Measurements from ENCODE around the gene SPR. TPM values are rescaled to one million over a fixed set of nuclear protein-coding genes. Genes with fewer than 3 reads are reported as not detected.

Gene SPR
- total and polyA plus RNA-seq, 2 of the 13 experiments (the other 11 are each of a cell fraction or from before 2014, with no cell fraction given): 34.0 to 96.0 TPM

GRCh38 chr2:72887032-72887739 lies at the start of gene SPR (continued):
- TF ChIP-seq ZBTB10 (CRISPR knock-in tag; IDR thresholded peaks at IDR 0.05; ENCODE audit: borderline replicate concordance) (0 out of 2 replicates have a peak, but pooled peaks have one; percentile 39), ZFY (CRISPR knock-in tag; IDR thresholded peaks at IDR 0.05) (peak; percentile 95), ZNF563 (CRISPR knock-in tag; IDR thresholded peaks at IDR 0.05) (peak; percentile 92), ZNF253 (CRISPR knock-in tag; IDR thresholded peaks at IDR 0.05; ENCODE audit: borderline replicate concordance) (peak; percentile 79), MLLT10 (CRISPR knock-in tag; IDR thresholded peaks at IDR 0.05) (no peak), SPEN (CRISPR knock-in tag; IDR thresholded peaks at IDR 0.05; ENCODE audit: low read depth) (peak; percentile 76), ZNF619 (CRISPR knock-in tag; IDR thresholded peaks at IDR 0.05) (no peak)

- ATAC-seq (no peak), FAIRE-seq (no peak), DNase-seq (ENCODE audit: low spot score) (no peak)
- Histone ChIP-seq H3K9me3 (ENCODE audit: low read length) (no peaks in the 10 kb centered on the region), H3K9ac (ENCODE audit: insufficient read depth, low read depth, low read length) (no peak overlapping the region), H3K27me3 (ENCODE audit: control insufficient read depth in 1 of 2, insufficient read depth in 2 of 2, low read length in 2 of 2) (peaks cover 0 to 7% of the 10 kb centered on the region in 2 experiments; a peak in 2 of 5 replicates), H3K36me3 (replicated peaks in 1 of 2; ENCODE audit: control insufficient read depth in 1 of 2, insufficient read depth in 2 of 2, low read length in 2 of 2) (no peaks in the 10 kb centered on the region), H3K27ac (ENCODE audit: extremely low read length, insufficient read depth, low read length) (no peak overlapping the region), H2AFZ (ENCODE audit: low read length) (no peak overlapping the region), H3K4me3 (replicated peaks in 1 of 3; ENCODE audit: insufficient read depth in 1 of 3, low read depth in 2 of 3, low read length in 3 of 3) (no peak overlapping the region), H3K4me1 (ENCODE audit: insufficient read depth, low read length) (peaks cover 10% of the 10 kb centered on the region), H3K79me2 (ENCODE audit: insufficient read depth, low read length) (no peaks in the 10 kb centered on the region), H4K20me1 (ENCODE audit: insufficient read depth, low read length) (no peaks in the 10 kb centered on the region), H3K4me2 (ENCODE audit: low read depth, low read length) (no peak overlapping the region)
- POLR2A ChIA-PET: no interaction called here
- 24% methylated on average over 2 of the region's 2 CpGs for WGBS (ENCODE audit: low lambda C conversion rate)
- CTCF ChIA-PET (ENCODE audit: low intra/inter-chr PET ratio, low total read pairs): no interaction called here
- intact Hi-C loops (cut with micrococcal nuclease; ENCODE audit: unreplicated experiment): no loop called here
- in situ Hi-C loops (cut with HindIII; ENCODE audit: extremely low pct_ligation_motif_present, low pct_unique_long_range_greater_than_20kb): no loop called here
- BruUV-seq (replicated peaks): no TSS peak
- TF ChIP-seq TBL1XR1 (IDR thresholded peaks at IDR 0.05; ENCODE audit: borderline replicate concordance, low read length, partially characterized antibody) (no peak), ZNF609 (CRISPR knock-in tag; IDR thresholded peaks at IDR 0.05; ENCODE audit: borderline replicate concordance) (no peak)
Measured at GRCh38 chr2:72840066-72840465, 47.1 kb upstream of the SPR start.
